GM12891 (cell line): ENCODE data around the gene PDZD7.

Experiments used
- PAX5 ChIP-seq: IDR thresholded peaks from 2 replicates; pipeline ENCODE4 v1.6.1; 2011; ENCODE audit warnings: low read length, moderate library complexity, mild to moderate bottlenecking; ENCODE audit not compliant: insufficient read depth, severe bottlenecking
- POLR2A ChIP-seq: IDR thresholded peaks from 2 replicates; pipeline ENCODE4 v1.6.1; 2011; ENCODE audit warnings: low read depth, low read length, control low read depth
- POLR2AphosphoS5 ChIP-seq: IDR thresholded peaks from 2 replicates; pipeline ENCODE4 v1.6.1; 2011; ENCODE audit warnings: low read depth, low read length, control low read depth
- POU2F2 ChIP-seq: IDR thresholded peaks from 2 replicates; pipeline ENCODE4 v1.6.1; 2011; ENCODE audit warnings: low read depth, mild to moderate bottlenecking, control low read depth, low read length, moderate library complexity
- TAF1 ChIP-seq: IDR thresholded peaks from 2 replicates; pipeline ENCODE4 v1.6.1; 2011; ENCODE audit warnings: low read depth, low read length, control low read depth

DNA sequence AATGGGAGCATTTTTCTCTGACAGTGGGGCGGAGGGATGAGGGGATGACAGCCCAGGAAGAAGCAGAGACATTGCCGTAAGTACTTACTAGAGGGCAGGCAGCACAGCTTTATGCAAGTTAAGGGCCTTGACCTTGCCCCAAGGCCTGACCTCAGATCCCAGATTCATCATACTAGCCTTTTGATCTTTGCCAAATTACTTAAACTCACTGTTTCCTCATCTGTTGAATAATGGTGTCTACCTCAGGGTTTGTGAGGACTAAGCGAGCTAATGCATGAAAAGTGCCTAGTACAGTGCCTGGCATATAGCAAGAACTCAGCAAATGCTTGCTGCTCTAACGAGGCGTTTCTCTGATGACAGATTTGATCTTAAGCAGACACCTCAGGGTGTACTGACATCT, 65.1 kb downstream of the PDZD7 start:
- TF ChIP-seq TAF1 (no peak), POLR2A (no peak), POLR2AphosphoS5 (no peak), PAX5 (no peak), POU2F2 (no peak)
